Measurements from ENCODE around the gene GPATCH8. TPM values are rescaled to one million over a fixed set of nuclear protein-coding genes. Genes with fewer than 3 reads are reported as not detected.

Gene GPATCH8
- total RNA-seq, 5 donors from 2014 or later (not counting 1 experiment from before 2014, with no cell fraction given): 68.1 to 86.0 (median 69.0) TPM

- Histone ChIP-seq H3K36me3 (ENCODE audit: control insufficient read depth in 2 of 2, extremely low read depth in 1 of 2, insufficient read depth in 1 of 2, low read length in 1 of 2) (peaks cover 0 to 9% of the 10 kb centered on the region in 2 donors), H3K27ac (ENCODE audit: low read length) (no peak overlapping the region), H3K9me3 (no peaks in the 10 kb centered on the region), H3K4me3 (ENCODE audit: control insufficient read depth in 1 of 2, extremely low read depth in 1 of 2, low read length in 1 of 2) (no peak overlapping the region), H3K27me3 (replicated peaks in 1 of 2; ENCODE audit: control insufficient read depth in 2 of 2, extremely low read depth in 1 of 2, insufficient read depth in 2 of 2, low read length in 1 of 2) (peaks cover 0 to 11% of the 10 kb centered on the region in 2 experiments), H3K4me1 (ENCODE audit: control insufficient read depth in 1 of 2, extremely low read depth in 1 of 2, insufficient read depth in 2 of 2, low read length in 2 of 2) (peaks cover 2 to 34% of the 10 kb centered on the region in 2 experiments)
- Mint-ChIP-seq H3K4me3 (no peak overlapping the region), H3K36me3 (peaks cover 3% of the 10 kb centered on the region), H3K9me3 (no peaks in the 10 kb centered on the region), H3K27ac (no peak overlapping the region), H3K4me1 (peaks cover 20 to 36% (median 28%) of the 10 kb centered on the region in 3 donors), H3K27me3 (no peaks in the 10 kb centered on the region)
- DNase-seq (no peak), ATAC-seq (replicated peaks in 1 of 4) (no peak)
- 92% methylated on average over 6 of the region's 6 CpGs for WGBS (ENCODE audit: insufficient coverage)
- POLR2A ChIA-PET: no interaction called here
- CTCF ChIA-PET: interaction anchor here in 1 of 2 donors (1.5 kb wide), 1 partner anchor 139 kb away, joined by 4 read pairs; no protein-coding TSS in a partner anchor
Measured at GRCh38 chr17:44348988-44349364, 154.2 kb downstream of the GPATCH8 start.

GRCh38 chr17:44348234-44348987 lies 154.8 kb downstream of the GPATCH8 start:
- ATAC-seq (replicated peaks in 1 of 4): no peak
- CTCF ChIA-PET: interaction anchor here (0.6 to 1.5 kb wide), 2 partner anchors 139 to 183 kb away, joined by 3 to 4 read pairs; no protein-coding TSS in a partner anchor
- POLR2A ChIA-PET: no interaction called here
- H3K4me1 Mint-ChIP-seq: peaks cover 20 to 36% (median 28%) of the 10 kb centered on the region in 3 donors
- Histone ChIP-seq H3K27me3 (replicated peaks in 1 of 2; ENCODE audit: control insufficient read depth in 2 of 2, extremely low read depth in 1 of 2, insufficient read depth in 2 of 2, low read length in 1 of 2) (peaks cover 0 to 14% of the 10 kb centered on the region in 2 experiments), H3K27ac (ENCODE audit: low read length) (no peak overlapping the region), H3K9me3 (no peaks in the 10 kb centered on the region), H3K36me3 (ENCODE audit: control insufficient read depth in 2 of 2, extremely low read depth in 1 of 2, insufficient read depth in 1 of 2, low read length in 1 of 2) (peaks cover 0 to 9% of the 10 kb centered on the region in 2 donors), H3K4me1 (ENCODE audit: control insufficient read depth in 1 of 2, extremely low read depth in 1 of 2, insufficient read depth in 2 of 2, low read length in 2 of 2) (peaks cover 2 to 32% of the 10 kb centered on the region in 2 experiments), H3K4me3 (ENCODE audit: control insufficient read depth in 1 of 2, extremely low read depth in 1 of 2, low read length in 1 of 2) (no peak overlapping the region)
- no peak overlapping the region for H3K4me3 Mint-ChIP-seq
- 78% methylated on average over 5 of the region's 9 CpGs for WGBS (ENCODE audit: insufficient coverage)
- no peaks in the 10 kb centered on the region for H3K27me3 Mint-ChIP-seq
- no peaks in the 10 kb centered on the region for H3K9me3 Mint-ChIP-seq
- peak in 1 of 35 experiments; percentile 50 for DNase-seq
- peaks cover 3% of the 10 kb centered on the region for H3K36me3 Mint-ChIP-seq
- H3K27ac Mint-ChIP-seq: peak overlapping the region in 1 of 2 donors; percentile 41

Other genes with a start within 250 kb of the GPATCH8 start
- not detected for gene SLC4A1, start 235.3 kb downstream of the GPATCH8 start, total RNA-seq
- gene RUNDC3A, start 194.8 kb downstream of the GPATCH8 start, total RNA-seq: under 1 TPM in 3 of 5 donors, not detected in 2; 0.38 to 0.65 (median 0.41) TPM
- 100 to 1,000 TPM in 3 of 5 donors, 10 to 100 TPM in 2; 78.6 to 108 (median 104) TPM for gene SLC25A39, start 178.6 kb downstream of the GPATCH8 start, total RNA-seq
- 10 to 100 TPM; 21.0 to 48.3 (median 40.1) TPM for gene GRN, start 158.1 kb downstream of the GPATCH8 start, total RNA-seq
- 1 to 10 TPM in 2 of 5 donors, under 1 TPM in 3; 0.18 to 1.5 (median 0.89) TPM for gene FAM171A2, start 139.6 kb downstream of the GPATCH8 start, total RNA-seq
- 1 to 10 TPM in 3 of 5 donors, under 1 TPM in 2; 0.41 to 3.9 (median 1.1) TPM for gene ITGA2B, start 113.8 kb downstream of the GPATCH8 start, total RNA-seq
- under 1 TPM in 3 of 5 donors, not detected in 2; 0.20 to 0.38 (median 0.38) TPM for gene FZD2, start 54.1 kb upstream of the GPATCH8 start, total RNA-seq
- under 1 TPM in 1 of 5 donors, not detected in 4; 0.72 TPM for gene MEIOC, start 153.1 kb upstream of the GPATCH8 start, total RNA-seq
- gene CCDC43, start 186.4 kb upstream of the GPATCH8 start, total RNA-seq: 10 to 100 TPM; 15.1 to 20.4 (median 16.9) TPM
- gene DBF4B, start 205.3 kb upstream of the GPATCH8 start, total RNA-seq: 1 to 10 TPM; 3.8 to 7.8 (median 6.8) TPM